K562 (cell line): ENCODE results near the gene CENPQ. TPM values are rescaled to one million over a fixed set of nuclear protein-coding genes. Genes with fewer than 3 reads are reported as not detected.

Source experiments
- CBFA2T2 ChIP-seq: fragments of 450-650 bp; conservative IDR thresholded peaks from 2 replicates; pipeline ENCODE4 v1.6.1; 2017; ENCODE audit warnings: mild to moderate bottlenecking
- CHAMP1 ChIP-seq: fragments of 450-650 bp; IDR thresholded peaks from 2 replicates; pipeline ENCODE4 v1.6.1; 2016; ENCODE audit warnings: mild to moderate bottlenecking
- GTF2B ChIP-seq: IDR thresholded peaks from 2 replicates; pipeline ENCODE4 v1.6.1; 2011; ENCODE audit not compliant: insufficient read length; ENCODE audit errors: extremely low read depth
- HLTF ChIP-seq: fragments of 450-650 bp; IDR thresholded peaks from 2 replicates; pipeline ENCODE4 v1.6.1; 2016
- MTA3 ChIP-seq: fragments of 450-650 bp; formaldehyde crosslinking; IDR thresholded peaks from 2 replicates; pipeline ENCODE4 v1.6.1; 2017; ENCODE audit warnings: mild to moderate bottlenecking, borderline replicate concordance
- MYNN ChIP-seq, 2 experiments: sonication (generic); formaldehyde crosslinking in 1 of 2; IDR thresholded peaks; 2 replicates each; pipeline versions ENCODE4 v1.5.0 to v1.6.1; 2016 to 2020; ENCODE audit warnings: antibody characterized with exemption in 1 of 2, missing genetic modification reagents in 1 of 2
- NRF1 ChIP-seq, 2 experiments: fragments of 450-650 bp; IDR thresholded peaks in 1 of 2; conservative IDR thresholded peaks in 1 of 2; 2 replicates each; pipeline ENCODE4 v1.6.1; 2014; ENCODE audit warnings: mild to moderate bottlenecking in 2 of 2
- POLR2H ChIP-seq: IDR thresholded peaks from 2 replicates; pipeline ENCODE4 v1.6.1; 2016; ENCODE audit warnings: missing genetic modification characterization, low read depth, mild to moderate bottlenecking, control low read depth, missing compliant biosample characterization, moderate library complexity
- SREBF1 ChIP-seq: fragments of 150-350 bp; IDR thresholded peaks from 2 replicates; pipeline ENCODE4 v1.6.1; 2014; ENCODE audit warnings: antibody characterized with exemption, low read depth, low read length, borderline replicate concordance
- SRSF1 ChIP-seq: fragments of 200-400 bp; formaldehyde crosslinking; IDR thresholded peaks from 2 replicates; pipeline ENCODE4 v1.6.1; 2017; ENCODE audit warnings: mild to moderate bottlenecking, low read depth, low read length, moderate library complexity
- TFAM ChIP-seq: fragments of 250-450 bp; sonication (Bioruptor Pico); conservative IDR thresholded peaks from 2 replicates; pipeline ENCODE4 v1.5.0; 2021; ENCODE audit warnings: mild to moderate bottlenecking, moderate library complexity
- THRA ChIP-seq: fragments of 450-650 bp; IDR thresholded peaks from 2 replicates; pipeline ENCODE4 v1.6.1; 2017; ENCODE audit warnings: mild to moderate bottlenecking, moderate library complexity
- ZC3H8 ChIP-seq: fragments of 450-650 bp; IDR thresholded peaks from 2 replicates; pipeline ENCODE4 v1.6.1; 2017
- ZNF212 ChIP-seq: fragments of 450-650 bp; formaldehyde crosslinking; IDR thresholded peaks from 2 replicates; pipeline ENCODE4 v1.4.0; 2020; ENCODE audit warnings: mild to moderate bottlenecking
- ZNF217 ChIP-seq: sonication (generic); formaldehyde crosslinking; IDR thresholded peaks from 2 replicates; pipeline ENCODE4 v1.8.0; 2022; ENCODE audit warnings: mild to moderate bottlenecking, missing genetic modification reagents
- ZNF280B ChIP-seq: fragments of 250-450 bp; sonication (Bioruptor Pico); IDR thresholded peaks from 2 replicates; pipeline ENCODE4 v1.5.1; 2021; ENCODE audit warnings: mild to moderate bottlenecking
- polyA plus RNA-seq, 8 experiments: library from polyadenylated mRNA; depleted of rRNA in 4 of 8; stranded (reverse) in 5 of 8; unstranded in 3 of 8; fragments of >200 nt; fragmentation: Nextera tagmentation in 2 of 8; fragmentation: Illumina TruSeq in 1 of 8; extraction: Ambion mirVana in 2 of 8; extraction: Trizol in 1 of 8; gene quantifications; 2 replicates each; pipeline versions ENCODE4 v1.2.1 to v1.2.3, GENCODE V29; 2011 to 2014; ENCODE audit warnings: inconsistent platforms in 1 of 8, missing spikeins in 1 of 8
- total RNA-seq, 7 experiments: library from RNA; depleted of rRNA in 6 of 7; stranded (reverse); fragments of >200 nt in 6 of 7; fragmentation: Illumina TruSeq in 2 of 7; extraction: Trizol in 2 of 7; gene quantifications; 2 replicates each; pipeline versions ENCODE4 v1.2.1 to v1.2.3, GENCODE V29; 2011 to 2021; ENCODE audit warnings: low replicate concordance in 1 of 7
- TF ChIP-seq, protein P1 (sequence below): fragments of 200-800 bp; sonication (Bioruptor generic); IDR thresholded peaks from 2 replicates; pipeline ENCODE4 v1.6.1; 2017; ENCODE audit warnings: missing genetic modification characterization, missing compliant biosample characterization

The CENPQ gene
- total and polyA plus RNA-seq, 9 of the 15 experiments (the other 6 are each of a cell fraction or from before 2014, with no cell fraction given): 12.7 to 48.3 (median 26.4) TPM

DNA sequence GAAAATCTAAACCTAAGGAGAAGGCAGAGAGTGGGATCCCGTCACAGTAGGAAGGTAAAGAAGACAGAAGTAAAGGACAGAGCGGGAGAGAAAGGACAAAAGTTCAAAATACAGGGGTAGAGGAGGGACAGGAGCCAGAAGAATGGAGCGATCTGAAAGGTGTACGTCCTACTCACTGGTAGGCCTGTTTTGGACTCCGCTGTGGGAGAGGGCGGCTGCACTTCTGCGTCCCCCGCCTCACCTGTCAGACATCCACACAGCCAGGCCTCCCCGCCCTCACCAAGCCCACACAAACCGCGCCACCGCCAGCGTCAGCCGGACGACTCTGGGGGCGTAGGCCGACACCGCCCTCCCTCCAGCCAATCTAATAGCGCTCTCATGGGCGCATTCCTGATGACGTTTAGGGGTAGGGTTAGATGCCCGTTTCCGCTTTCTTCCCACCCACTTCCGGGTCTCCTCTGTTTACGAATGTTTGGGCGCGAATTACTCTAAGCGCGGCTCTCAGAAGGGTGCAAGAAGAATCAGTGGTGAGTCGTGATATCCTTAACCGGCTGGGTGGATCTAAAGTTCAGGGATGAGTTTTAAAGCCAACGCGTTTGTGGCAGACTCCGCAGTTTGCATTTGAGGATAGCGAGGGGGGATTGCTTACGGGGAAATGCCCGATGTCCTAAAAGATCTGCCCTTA is at the start of gene CENPQ, which contains the start of gene MMUT (continued):
- TF ChIP-seq, protein P1, sequence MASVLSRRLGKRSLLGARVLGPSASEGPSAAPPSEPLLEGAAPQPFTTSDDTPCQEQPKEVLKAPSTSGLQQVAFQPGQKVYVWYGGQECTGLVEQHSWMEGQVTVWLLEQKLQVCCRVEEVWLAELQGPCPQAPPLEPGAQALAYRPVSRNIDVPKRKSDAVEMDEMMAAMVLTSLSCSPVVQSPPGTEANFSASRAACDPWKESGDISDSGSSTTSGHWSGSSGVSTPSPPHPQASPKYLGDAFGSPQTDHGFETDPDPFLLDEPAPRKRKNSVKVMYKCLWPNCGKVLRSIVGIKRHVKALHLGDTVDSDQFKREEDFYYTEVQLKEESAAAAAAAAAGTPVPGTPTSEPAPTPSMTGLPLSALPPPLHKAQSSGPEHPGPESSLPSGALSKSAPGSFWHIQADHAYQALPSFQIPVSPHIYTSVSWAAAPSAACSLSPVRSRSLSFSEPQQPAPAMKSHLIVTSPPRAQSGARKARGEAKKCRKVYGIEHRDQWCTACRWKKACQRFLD (CRISPR knock-in tag): no peak
- TF ChIP-seq THRA (no peak), POLR2H (peak; percentile 89), CBFA2T2 (no peak), ZNF212 (CRISPR knock-in tag) (no peak), MYNN (IDR thresholded peaks at IDR 0.05) (no peak), MYNN (CRISPR knock-in tag; IDR thresholded peaks at IDR 0.05) (no peak), CHAMP1 (peak; percentile 89; the same call in 1 of the 2 replicates), HLTF (peak; percentile 7; the same call in 1 of the 2 replicates), SREBF1 (no peak), NRF1 (conservative IDR thresholded peaks at IDR 0.05 in 1 of 2, IDR thresholded peaks at IDR 0.05 in 1 of 2) (peak; percentile 59 to 75), ZC3H8 (no peak), MTA3 (0 out of 2 replicates have a peak, but pooled peaks have one; percentile 75), ZNF280B (CRISPR knock-in tag) (no peak), GTF2B (no peak), ZNF217 (CRISPR knock-in tag) (no peak), SRSF1 (no peak), TFAM (no peak)
